Activated naive CD8-positive, alpha-beta T cell treated with anti-CD3 and anti-CD28 coated beads, Interleukin-2, amount 50 U/mL, for 24 hours (primary cell): ENCODE results near the gene IPPK.
A peak's percentile ranks its signal among the peaks of the same experiment; 100 is the strongest.

Experiments
- ATAC-seq: fragments of 150-1000 bp; cut with Tn5 transposase; one replicate; pipeline ENCODE4 v1.10.0; 2021
- DNase-seq: peaks from one replicate; pipeline ENCODE4 v3.0.0; 2021
- H3K27ac Mint-ChIP-seq: one replicate; pipeline ENCODE4 v1.8.0; 2021; ENCODE audit warnings: mild to moderate bottlenecking, mixed read lengths
- H3K27me3 Mint-ChIP-seq: one replicate; pipeline ENCODE4 v1.8.0; 2021; ENCODE audit warnings: mixed read lengths
- H3K36me3 Mint-ChIP-seq: one replicate; pipeline ENCODE4 v1.8.0; 2021; ENCODE audit warnings: low read depth, mixed read lengths
- H3K4me1 Mint-ChIP-seq: one replicate; pipeline ENCODE4 v1.8.0; 2021; ENCODE audit warnings: mixed read lengths
- H3K4me3 Mint-ChIP-seq: one replicate; pipeline ENCODE4 v1.8.0; 2021; ENCODE audit warnings: mild to moderate bottlenecking, moderate library complexity, mixed read lengths
- H3K9me3 Mint-ChIP-seq: one replicate; pipeline ENCODE4 v1.8.0; 2021; ENCODE audit warnings: mixed read lengths

Gene IPPK

DNA sequence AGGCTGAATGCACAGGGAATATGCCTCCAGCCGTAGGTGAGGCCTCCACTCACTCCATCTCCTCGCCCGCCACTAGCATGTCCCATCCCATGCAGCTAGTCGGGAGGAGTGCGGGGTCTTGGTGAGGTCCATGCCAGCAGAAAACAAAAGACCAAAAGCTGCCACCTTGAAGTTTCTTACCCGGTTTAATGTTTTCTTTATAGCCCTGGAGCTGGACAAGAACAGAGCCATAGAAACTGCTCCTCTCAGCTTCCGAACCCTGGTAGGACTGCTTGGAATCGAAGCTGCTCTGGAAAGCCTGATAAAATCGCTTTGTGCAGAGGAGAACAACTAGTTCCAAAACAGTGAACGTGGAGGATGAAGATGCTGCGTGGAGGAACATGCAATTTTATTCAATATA lies 57.1 kb downstream of the IPPK start:
- peaks cover 27% of the 10 kb centered on the region for H3K36me3 Mint-ChIP-seq
- no peak for ATAC-seq
- no peak overlapping the region for H3K4me3 Mint-ChIP-seq
- no peak for DNase-seq
- no peak overlapping the region for H3K27ac Mint-ChIP-seq
- no peaks in the 10 kb centered on the region for H3K9me3 Mint-ChIP-seq
- no peaks in the 10 kb centered on the region for H3K27me3 Mint-ChIP-seq
- H3K4me1 Mint-ChIP-seq = no peaks in the 10 kb centered on the region

DNA sequence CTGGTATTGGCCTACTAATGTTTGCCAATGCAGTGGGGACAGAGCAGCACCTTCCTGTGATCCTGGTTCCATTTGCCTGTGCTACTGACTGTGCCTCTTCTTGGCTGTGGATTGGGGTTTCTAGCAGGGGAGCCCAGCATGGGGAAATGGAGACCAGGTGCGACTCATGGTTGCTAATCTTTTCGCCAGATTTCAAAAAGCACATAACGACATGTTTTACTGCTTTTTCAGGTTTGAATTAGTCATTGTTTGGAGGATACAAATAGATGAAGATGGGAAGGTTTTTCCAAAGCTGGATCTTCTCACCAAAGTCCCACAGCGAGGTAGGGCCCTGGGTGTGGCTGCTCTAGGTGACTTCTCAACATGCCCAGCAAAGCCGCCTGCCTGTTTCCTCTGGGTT lies 57.6 kb downstream of the IPPK start:
- DNase-seq = no peak
- H3K27me3 Mint-ChIP-seq = no peaks in the 10 kb centered on the region
- ATAC-seq = no peak
- peaks cover 27% of the 10 kb centered on the region for H3K36me3 Mint-ChIP-seq
- no peak overlapping the region for H3K4me3 Mint-ChIP-seq
- H3K27ac Mint-ChIP-seq = no peak overlapping the region
- H3K4me1 Mint-ChIP-seq = no peaks in the 10 kb centered on the region
- H3K9me3 Mint-ChIP-seq = no peaks in the 10 kb centered on the region

DNA sequence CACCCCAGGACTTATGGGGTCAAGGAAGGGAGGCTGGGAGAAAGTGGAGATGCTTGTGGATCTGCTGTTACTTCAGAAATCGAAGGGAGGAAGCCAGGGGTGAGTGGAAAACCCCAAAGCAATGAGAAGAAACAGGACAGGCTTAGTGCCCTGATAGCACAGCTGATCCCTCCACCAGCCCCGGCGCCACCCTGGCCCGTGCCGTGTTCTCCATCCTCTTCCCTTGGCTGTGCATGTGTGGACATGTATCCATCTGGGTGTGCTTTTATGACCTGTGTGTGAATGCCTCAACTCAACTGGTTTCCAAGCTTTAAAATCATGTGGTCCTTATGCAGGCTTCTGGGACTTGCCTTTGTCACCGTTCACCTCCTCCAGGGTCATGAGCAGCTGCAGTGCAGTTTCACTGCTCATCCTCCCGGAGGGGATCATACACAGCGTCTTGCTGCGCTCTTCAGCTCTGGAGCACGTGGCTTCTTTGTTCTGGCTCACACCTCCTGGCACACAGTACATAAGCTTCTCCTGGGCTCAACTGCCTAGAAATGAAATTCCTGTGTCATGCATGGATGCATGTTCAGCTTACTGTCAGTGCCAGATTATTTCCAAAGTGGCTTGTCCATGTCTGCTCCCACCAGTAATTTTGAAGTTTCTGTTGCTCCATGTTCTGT lies 58.2 kb downstream of the IPPK start:
- peaks cover 27% of the 10 kb centered on the region for H3K36me3 Mint-ChIP-seq
- DNase-seq = no peak
- ATAC-seq = no peak
- H3K27me3 Mint-ChIP-seq = no peaks in the 10 kb centered on the region
- H3K9me3 Mint-ChIP-seq = no peaks in the 10 kb centered on the region
- no peaks in the 10 kb centered on the region for H3K4me1 Mint-ChIP-seq
- no peak overlapping the region for H3K4me3 Mint-ChIP-seq
- no peak overlapping the region for H3K27ac Mint-ChIP-seq

DNA sequence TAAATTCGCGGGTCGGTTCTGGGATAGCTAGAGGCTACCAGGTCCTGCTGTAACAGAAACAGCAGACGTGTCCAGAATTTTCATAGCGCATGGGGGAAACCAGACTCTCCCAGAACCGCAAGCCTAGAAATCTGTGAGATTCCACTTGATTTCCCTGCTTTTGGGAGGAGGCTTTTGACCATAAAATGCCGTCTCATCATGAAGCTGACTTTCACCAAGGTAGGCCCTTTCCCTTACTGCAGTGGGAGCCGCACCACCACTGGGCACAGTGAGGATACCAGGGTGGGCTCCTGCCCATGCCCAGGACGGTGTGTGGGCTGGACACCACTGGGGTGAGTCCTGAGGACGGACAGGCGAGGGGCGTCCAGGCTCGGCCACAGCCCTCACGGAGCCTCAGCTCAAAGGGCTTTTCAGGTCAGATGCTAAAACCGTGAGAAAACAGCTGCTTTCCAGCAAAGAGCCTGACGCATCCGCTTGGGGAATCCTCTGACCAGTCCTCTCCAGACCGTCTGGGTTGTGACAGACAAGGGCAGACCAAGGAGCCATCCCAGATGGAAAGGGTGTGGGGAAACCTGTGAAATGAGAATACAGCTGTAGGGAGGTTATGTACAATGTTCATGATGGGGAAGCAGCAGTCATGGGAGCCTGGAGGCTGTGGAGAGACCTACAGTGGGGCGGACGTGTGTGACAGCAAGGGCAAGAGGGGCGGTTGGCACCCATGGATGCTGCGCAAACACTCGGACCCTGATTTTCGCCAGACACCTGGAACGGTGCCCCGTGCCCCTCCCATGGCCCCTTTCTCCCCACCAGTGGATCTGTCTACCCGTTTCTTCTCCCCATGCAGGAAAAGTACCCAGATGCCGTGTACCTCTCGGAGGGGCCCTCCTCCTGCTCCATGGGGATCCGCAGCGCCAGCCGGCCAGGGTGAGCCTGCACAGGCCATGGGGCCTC lies 59.2 kb downstream of the IPPK start:
- Mint-ChIP-seq H3K9me3 (no peaks in the 10 kb centered on the region), H3K27ac (peak overlapping the region; percentile 4), H3K4me3 (no peak overlapping the region), H3K36me3 (peaks cover 23% of the 10 kb centered on the region), H3K4me1 (no peaks in the 10 kb centered on the region), H3K27me3 (no peaks in the 10 kb centered on the region)
- no peak for ATAC-seq
- no peak for DNase-seq

DNA sequence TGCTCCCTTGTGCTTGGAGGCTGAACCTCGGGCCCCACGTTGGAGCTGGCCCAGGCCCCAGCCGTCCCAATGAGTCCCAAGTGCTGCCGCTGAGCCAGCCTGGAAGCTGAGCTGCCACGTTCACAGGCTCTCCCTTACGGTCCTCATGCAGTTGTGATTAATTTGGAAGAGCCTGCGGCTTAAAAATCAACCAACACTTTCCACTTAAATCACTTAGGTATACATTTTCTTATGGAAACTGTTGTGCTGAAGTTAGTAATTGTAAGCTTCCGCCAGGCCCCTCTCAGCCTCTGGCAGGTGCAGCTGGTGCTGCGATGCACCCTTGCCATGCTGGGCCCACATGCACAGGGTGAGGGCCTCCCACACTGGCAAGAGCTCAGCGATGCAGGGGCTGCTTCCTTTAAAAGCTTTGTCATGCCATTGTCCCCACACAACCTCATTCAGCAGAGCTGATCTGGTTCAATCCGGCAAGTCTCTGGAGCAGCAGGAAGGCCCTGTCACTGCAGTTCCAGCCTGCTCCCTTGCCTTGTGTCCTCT lies 61.0 kb downstream of the IPPK start:
- peaks cover 18% of the 10 kb centered on the region for H3K36me3 Mint-ChIP-seq
- ATAC-seq (no peak), DNase-seq (no peak)
- no peak overlapping the region for H3K27ac Mint-ChIP-seq
- no peaks in the 10 kb centered on the region for H3K27me3 Mint-ChIP-seq
- peaks cover 9% of the 10 kb centered on the region for H3K9me3 Mint-ChIP-seq
- H3K4me3 Mint-ChIP-seq = no peak overlapping the region
- peaks cover 1% of the 10 kb centered on the region for H3K4me1 Mint-ChIP-seq

DNA sequence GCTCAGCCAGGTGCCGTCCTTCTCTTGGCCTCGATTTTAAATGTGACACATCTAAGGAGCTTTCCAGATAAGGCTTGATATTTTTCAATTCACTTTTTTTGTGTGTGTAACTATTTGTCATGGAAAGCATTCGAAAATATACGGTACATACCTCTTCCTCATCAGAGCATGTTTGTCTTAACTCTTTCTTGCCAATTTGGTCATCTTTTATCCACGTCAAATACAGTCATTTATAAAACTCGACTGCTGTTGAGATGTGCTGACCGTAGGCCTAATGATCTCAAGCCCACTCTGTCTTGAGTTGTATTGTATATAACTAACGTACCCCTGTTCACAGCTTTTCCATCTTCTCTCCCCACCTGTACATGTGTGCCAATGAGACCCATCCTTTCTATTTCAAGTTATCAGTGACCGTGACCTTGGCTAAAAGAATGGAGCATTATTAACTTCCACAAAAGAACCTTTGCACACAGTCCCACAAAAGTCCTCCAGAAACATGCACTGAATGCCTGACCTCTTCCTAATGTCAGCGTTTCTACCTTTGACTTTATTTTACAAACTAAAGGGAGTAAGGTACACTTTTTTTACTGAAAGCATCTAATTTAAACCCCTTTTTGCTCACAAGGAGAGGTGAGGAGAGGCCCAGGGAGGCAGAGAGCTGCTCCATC lies 61.6 kb downstream of the IPPK start:
- peaks cover 15% of the 10 kb centered on the region for H3K9me3 Mint-ChIP-seq
- H3K27me3 Mint-ChIP-seq = no peaks in the 10 kb centered on the region
- H3K27ac Mint-ChIP-seq = no peak overlapping the region
- peaks cover 22% of the 10 kb centered on the region for H3K36me3 Mint-ChIP-seq
- no peak for DNase-seq
- no peak overlapping the region for H3K4me3 Mint-ChIP-seq
- H3K4me1 Mint-ChIP-seq = peaks cover 1% of the 10 kb centered on the region
- ATAC-seq = no peak

DNA sequence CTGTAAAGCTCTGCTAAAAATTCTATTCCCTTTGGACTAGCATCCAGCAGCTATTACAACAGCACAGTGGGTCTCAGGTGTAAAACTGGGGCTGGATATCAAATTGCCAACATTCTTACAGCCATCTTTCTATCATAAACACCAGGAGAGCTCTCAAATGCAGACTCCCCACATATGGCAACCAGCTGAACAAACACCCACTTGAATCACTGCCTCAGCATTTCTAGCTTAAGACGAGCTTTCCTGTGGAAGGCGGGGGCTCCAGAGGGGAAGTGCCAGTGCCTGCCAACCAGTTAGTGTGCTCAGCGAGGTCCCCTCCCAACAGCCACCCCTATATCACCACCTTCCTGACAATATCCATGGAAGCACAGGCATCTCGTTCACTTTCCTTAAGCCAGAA lies 62.2 kb downstream of the IPPK start:
- peaks cover 15% of the 10 kb centered on the region for H3K9me3 Mint-ChIP-seq
- H3K4me1 Mint-ChIP-seq = peaks cover 1% of the 10 kb centered on the region
- no peaks in the 10 kb centered on the region for H3K27me3 Mint-ChIP-seq
- H3K27ac Mint-ChIP-seq = no peak overlapping the region
- DNase-seq (no peak), ATAC-seq (no peak)
- H3K36me3 Mint-ChIP-seq = peaks cover 22% of the 10 kb centered on the region
- H3K4me3 Mint-ChIP-seq = no peak overlapping the region

DNA sequence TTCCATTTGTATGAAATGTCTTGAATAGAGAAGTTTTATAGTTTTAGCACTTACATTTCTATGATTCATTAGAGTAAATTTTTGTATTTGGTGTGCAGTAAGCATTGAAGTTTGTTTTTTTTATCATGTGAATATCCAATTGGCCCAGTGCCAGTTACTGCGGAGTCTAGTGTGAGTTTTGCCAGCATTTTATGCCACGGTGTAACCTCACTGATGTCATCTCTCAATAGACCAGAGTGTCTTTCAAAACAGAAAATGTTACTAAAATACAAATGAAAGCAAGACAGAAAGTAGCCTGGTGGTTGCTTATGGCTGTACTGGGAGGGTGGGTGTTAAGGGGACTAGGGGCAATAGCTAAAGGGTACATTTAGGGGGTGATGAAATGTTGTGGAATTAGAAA lies 62.8 kb downstream of the IPPK start:
- no peak overlapping the region for H3K4me3 Mint-ChIP-seq
- H3K27ac Mint-ChIP-seq = no peak overlapping the region
- peaks cover 15% of the 10 kb centered on the region for H3K9me3 Mint-ChIP-seq
- ATAC-seq (peak; percentile 30), DNase-seq (no peak)
- H3K4me1 Mint-ChIP-seq = peaks cover 1% of the 10 kb centered on the region
- H3K27me3 Mint-ChIP-seq = no peaks in the 10 kb centered on the region
- H3K36me3 Mint-ChIP-seq = peaks cover 18% of the 10 kb centered on the region

DNA sequence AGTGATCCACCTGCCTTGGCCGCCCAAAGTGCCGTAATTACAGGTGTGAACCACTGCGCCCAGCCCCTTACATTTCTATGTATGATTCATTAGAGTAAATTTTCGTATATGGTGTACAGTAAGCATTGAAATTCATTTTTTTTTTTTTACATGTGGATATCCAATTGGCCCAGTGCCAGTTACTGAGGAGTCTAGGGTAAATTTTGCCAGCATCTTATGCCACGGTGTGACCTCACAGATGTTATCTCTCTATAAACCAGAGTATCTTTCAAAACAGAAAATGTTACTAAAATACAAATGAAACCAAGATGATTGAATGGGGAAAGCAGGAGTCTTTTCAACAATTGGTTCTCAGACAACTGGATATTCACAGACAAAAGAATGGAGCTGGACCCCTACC lies 64.7 kb downstream of the IPPK start:
- Mint-ChIP-seq H3K27me3 (no peaks in the 10 kb centered on the region), H3K27ac (no peak overlapping the region), H3K36me3 (peaks cover 11% of the 10 kb centered on the region), H3K4me3 (no peak overlapping the region), H3K4me1 (peaks cover 1% of the 10 kb centered on the region), H3K9me3 (peaks cover 15% of the 10 kb centered on the region)
- ATAC-seq = no peak
- DNase-seq = no peak

DNA sequence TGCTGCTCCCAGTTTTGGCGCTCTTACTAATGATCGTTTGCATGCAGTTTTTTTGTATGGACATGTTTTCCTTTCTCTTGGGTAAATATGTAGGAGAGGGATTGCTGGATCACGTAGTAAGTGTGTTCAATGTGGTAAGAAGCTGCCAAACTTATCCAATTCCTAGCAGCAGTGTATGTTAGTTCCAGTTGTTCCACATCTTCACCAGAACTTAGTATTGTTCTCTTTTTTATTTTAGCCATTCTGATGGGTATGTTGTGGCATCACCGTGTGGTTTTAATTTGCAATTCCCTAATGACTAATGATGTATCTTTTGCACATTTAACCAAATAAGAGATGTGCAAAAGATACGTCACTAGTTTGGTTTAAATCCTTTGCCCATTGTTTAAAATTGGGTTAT lies 65.9 kb downstream of the IPPK start:
- ATAC-seq = no peak
- H3K27ac Mint-ChIP-seq = no peak overlapping the region
- H3K9me3 Mint-ChIP-seq = peaks cover 15% of the 10 kb centered on the region
- H3K36me3 Mint-ChIP-seq = peaks cover 11% of the 10 kb centered on the region
- H3K4me1 Mint-ChIP-seq = peaks cover 1% of the 10 kb centered on the region
- DNase-seq = no peak
- no peak overlapping the region for H3K4me3 Mint-ChIP-seq
- H3K27me3 Mint-ChIP-seq = no peaks in the 10 kb centered on the region

DNA sequence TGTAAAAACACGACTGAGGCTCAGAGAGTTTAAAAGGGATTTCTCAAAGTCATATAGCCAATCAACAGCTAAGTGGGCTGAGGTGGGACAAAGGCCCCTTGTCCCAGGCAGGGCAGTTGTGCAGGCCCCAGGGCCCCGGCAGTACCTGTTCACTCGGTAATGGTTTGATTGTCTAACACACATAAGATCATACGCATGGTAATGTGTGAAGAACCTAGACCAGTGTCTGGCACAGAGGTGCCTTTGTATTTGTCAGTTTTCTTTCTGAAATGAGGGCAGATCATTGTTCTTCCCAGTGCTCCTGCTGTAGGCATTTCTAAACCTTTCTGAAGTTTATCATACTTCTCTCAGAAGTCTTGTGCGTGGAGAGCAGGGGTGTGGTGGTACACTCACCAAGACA lies 66.8 kb downstream of the IPPK start:
- ATAC-seq = no peak
- H3K4me3 Mint-ChIP-seq = no peak overlapping the region
- H3K4me1 Mint-ChIP-seq = peaks cover 1% of the 10 kb centered on the region
- H3K36me3 Mint-ChIP-seq = peaks cover 11% of the 10 kb centered on the region
- H3K27ac Mint-ChIP-seq = no peak overlapping the region
- DNase-seq = no peak
- no peaks in the 10 kb centered on the region for H3K27me3 Mint-ChIP-seq
- H3K9me3 Mint-ChIP-seq = peaks cover 15% of the 10 kb centered on the region

DNA sequence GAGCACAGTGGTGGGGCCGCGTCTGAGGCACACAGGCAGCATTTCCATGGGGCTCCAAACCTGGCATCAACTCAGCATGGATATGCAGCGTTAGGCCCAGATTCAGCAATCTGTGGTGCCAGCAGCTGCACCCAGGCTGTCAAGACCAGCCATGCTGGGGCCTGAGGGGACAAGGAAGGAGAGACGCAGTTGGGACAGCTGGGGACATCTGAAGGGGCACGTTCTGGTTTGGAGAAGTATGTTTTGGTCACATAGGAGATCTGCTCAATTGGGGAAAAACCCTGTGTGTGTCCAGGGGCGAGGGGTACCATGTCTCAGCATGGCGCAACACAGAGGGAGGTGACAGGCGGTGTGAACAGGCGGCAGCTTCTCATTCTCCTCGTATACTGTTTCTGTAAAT lies 67.5 kb downstream of the IPPK start:
- Mint-ChIP-seq H3K36me3 (peaks cover 11% of the 10 kb centered on the region), H3K4me3 (no peak overlapping the region), H3K4me1 (peaks cover 1% of the 10 kb centered on the region), H3K27ac (no peak overlapping the region), H3K9me3 (peaks cover 15% of the 10 kb centered on the region), H3K27me3 (no peaks in the 10 kb centered on the region)
- DNase-seq = no peak
- no peak for ATAC-seq

DNA sequence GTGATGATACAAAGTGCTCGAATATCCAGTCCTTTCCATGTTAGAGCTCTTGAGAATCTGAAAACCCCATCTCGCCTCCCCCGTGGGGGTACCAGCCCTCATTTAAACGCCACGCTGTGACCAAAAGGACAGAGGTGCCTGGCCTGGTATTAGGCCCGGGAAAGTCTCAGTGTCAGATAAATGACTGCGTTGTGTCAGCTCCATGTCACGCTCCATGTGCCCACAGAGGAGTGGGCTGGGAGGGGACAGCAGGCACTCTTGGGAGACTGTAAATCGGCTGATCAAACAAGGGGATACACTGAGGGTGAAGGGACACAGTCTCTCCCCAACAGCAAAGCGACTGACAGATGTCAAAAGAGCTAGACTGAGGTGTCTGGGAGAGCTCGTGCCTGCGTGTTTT lies 68.5 kb downstream of the IPPK start:
- no peak overlapping the region for H3K4me3 Mint-ChIP-seq
- no peaks in the 10 kb centered on the region for H3K27me3 Mint-ChIP-seq
- peaks cover 15% of the 10 kb centered on the region for H3K9me3 Mint-ChIP-seq
- no peak for ATAC-seq
- DNase-seq = no peak
- peaks cover 1% of the 10 kb centered on the region for H3K4me1 Mint-ChIP-seq
- no peak overlapping the region for H3K27ac Mint-ChIP-seq
- H3K36me3 Mint-ChIP-seq = peaks cover 11% of the 10 kb centered on the region

DNA sequence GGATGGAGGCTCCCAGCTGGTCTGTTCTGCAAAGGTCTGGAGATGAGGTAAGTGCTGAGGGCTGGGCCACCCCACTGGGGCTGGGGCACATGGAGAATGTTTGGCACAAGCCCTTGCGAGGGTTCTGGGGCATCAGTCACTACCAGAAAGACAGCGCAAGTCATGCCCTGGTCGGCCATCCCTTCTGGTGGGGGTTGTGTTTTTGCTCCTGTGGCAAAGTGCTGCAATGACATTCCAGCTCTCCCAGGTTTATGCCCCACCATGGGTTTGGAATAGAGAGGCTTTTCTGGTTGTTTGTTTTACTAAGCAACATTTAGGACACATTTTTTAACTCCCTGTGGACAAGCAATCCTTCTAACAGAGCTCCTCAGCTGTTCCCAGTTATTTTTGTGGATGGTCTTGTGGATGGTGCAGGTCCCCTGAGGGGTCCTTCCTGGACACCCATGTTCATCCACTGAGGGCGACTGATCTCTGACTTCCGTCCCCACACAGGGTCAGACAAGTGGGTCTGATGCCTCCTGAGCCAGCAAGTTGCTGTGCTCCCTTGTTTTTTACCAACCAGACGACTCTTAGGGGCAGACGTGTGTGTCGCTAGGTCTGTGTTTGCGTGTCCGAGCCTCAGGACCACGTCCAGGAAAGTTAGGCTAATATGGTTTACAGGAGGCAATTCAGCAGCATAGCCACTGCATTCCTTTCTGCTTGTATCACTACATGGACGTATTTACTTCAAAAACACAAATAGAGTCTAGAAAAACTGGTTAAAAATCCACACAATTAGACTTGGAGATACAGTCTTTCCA lies 69.3 kb downstream of the IPPK start:
- Mint-ChIP-seq H3K27ac (no peak overlapping the region), H3K4me1 (peaks cover 1% of the 10 kb centered on the region), H3K4me3 (no peak overlapping the region), H3K36me3 (peaks cover 11% of the 10 kb centered on the region), H3K9me3 (peaks cover 15% of the 10 kb centered on the region), H3K27me3 (no peaks in the 10 kb centered on the region)
- no peak for DNase-seq
- no peak for ATAC-seq
